ENCODE measurements around the gene PEX11B.

The PEX11B gene

GRCh38 chr1:145898756-145899155 is 19.8 kb downstream of the PEX11B start:
- ChIA-PET CTCF (interaction anchor here (0.9 to 5.3 kb wide), 4 partner anchors 9 to 122 kb away, joined by 4 to 44 read pairs (median 4); partner anchors contain the start of genes HJV, ITGA10 and NUDT17), POLR2A (no interaction called here)
- DNase-seq (ENCODE audit: extremely low spot score): no peak
- TF ChIP-seq CTCF (IDR thresholded peaks at IDR 0.05; ENCODE audit: control extremely low read depth, extremely low read depth, low read depth, missing control alignments): no peak

- no peak for DNase-seq (ENCODE audit: extremely low spot score)
- POLR2A ChIA-PET: no interaction called here
- no peak for TF ChIP-seq CTCF (IDR thresholded peaks at IDR 0.05; ENCODE audit: control extremely low read depth, extremely low read depth, low read depth, missing control alignments)
- CTCF ChIA-PET: interaction anchor here (1.6 to 5.3 kb wide), 2 partner anchors 10 to 52 kb away, joined by 5 to 44 read pairs; partner anchors contain the start of genes ITGA10 and NUDT17
These were observed 20.5 kb downstream of the PEX11B start for GRCh38 chr1:145897969-145898368.

- ChIA-PET CTCF (interaction anchor here (1.1 to 5.3 kb wide), 8 partner anchors 9 to 112 kb away, joined by 3 to 44 read pairs (median 6); partner anchors contain the start of genes ITGA10, NUDT17 and PIAS3), POLR2A (no interaction called here)
- no peak for TF ChIP-seq CTCF (IDR thresholded peaks at IDR 0.05; ENCODE audit: control extremely low read depth, extremely low read depth, low read depth, missing control alignments)
These were observed 23.0 kb downstream of the PEX11B start for GRCh38 chr1:145895471-145895870.

GRCh38 chr1:145893306-145894055 is 25.0 kb downstream of the PEX11B start:
- CTCF ChIA-PET: interaction anchor here (0.8 to 5.3 kb wide), 15 partner anchors 9 to 122 kb away, joined by 3 to 70 read pairs (median 14); partner anchors contain the start of genes ANKRD34A, ITGA10, NUDT17 and PIAS3
- POLR2A ChIA-PET: interaction anchor here (0.6 kb wide), 1 partner anchor 78 kb away, joined by 7 read pairs; no protein-coding TSS in a partner anchor
- no peak for TF ChIP-seq CTCF (IDR thresholded peaks at IDR 0.05; ENCODE audit: control extremely low read depth, extremely low read depth, low read depth, missing control alignments)
- no peak for DNase-seq (ENCODE audit: extremely low spot score)

More at GRCh38 chr1:145895471-145895870, 23.0 kb downstream of the PEX11B start:
- no peak for DNase-seq (ENCODE audit: extremely low spot score)

GRCh38 chr1:145892486-145893087 is 25.9 kb downstream of the PEX11B start:
- TF ChIP-seq CTCF (IDR thresholded peaks at IDR 0.05; ENCODE audit: control extremely low read depth, extremely low read depth, low read depth, missing control alignments): no peak
- no peak for DNase-seq (ENCODE audit: extremely low spot score)
- POLR2A ChIA-PET: interaction anchor here (0.6 to 1.2 kb wide), 2 partner anchors 35 to 79 kb away, joined by 3 to 7 read pairs; partner anchors contain the start of gene RBM8A
- CTCF ChIA-PET: interaction anchor here (0.7 to 4.5 kb wide), 29 partner anchors 9 to 129 kb away, joined by 3 to 75 read pairs (median 7); partner anchors contain the start of genes ANKRD34A, HJV, ITGA10 and LIX1L
